Endometrial microvascular endothelial cells (primary cell): ENCODE results near the gene WNT16. TPM values are rescaled to one million over a fixed set of nuclear protein-coding genes. Genes with fewer than 3 reads are reported as not detected.
"Not testable (repeated sequence)": the region's sequence is repeated elsewhere in the genome, so short reads cannot be mapped to it uniquely, and the experiment has no call there.

Experiments
- in situ Hi-C: cut with HindIII; loops from 2 replicates; pipeline ENCODE4 v1.10.0; 2017; ENCODE audit warnings: low sequenced_read_pairs, low pct_unique_long_range_greater_than_20kb; ENCODE audit errors: inconsistent ontology term
- total RNA-seq: library from RNA; depleted of rRNA; stranded (reverse); fragments of >200 nt; gene quantifications from one replicate; pipeline ENCODE4 v1.2.3, GENCODE V29; 2015; ENCODE audit errors: inconsistent ontology term

WNT16 gene, protein sequence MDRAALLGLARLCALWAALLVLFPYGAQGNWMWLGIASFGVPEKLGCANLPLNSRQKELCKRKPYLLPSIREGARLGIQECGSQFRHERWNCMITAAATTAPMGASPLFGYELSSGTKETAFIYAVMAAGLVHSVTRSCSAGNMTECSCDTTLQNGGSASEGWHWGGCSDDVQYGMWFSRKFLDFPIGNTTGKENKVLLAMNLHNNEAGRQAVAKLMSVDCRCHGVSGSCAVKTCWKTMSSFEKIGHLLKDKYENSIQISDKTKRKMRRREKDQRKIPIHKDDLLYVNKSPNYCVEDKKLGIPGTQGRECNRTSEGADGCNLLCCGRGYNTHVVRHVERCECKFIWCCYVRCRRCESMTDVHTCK
- total RNA-seq: not detected

DNA sequence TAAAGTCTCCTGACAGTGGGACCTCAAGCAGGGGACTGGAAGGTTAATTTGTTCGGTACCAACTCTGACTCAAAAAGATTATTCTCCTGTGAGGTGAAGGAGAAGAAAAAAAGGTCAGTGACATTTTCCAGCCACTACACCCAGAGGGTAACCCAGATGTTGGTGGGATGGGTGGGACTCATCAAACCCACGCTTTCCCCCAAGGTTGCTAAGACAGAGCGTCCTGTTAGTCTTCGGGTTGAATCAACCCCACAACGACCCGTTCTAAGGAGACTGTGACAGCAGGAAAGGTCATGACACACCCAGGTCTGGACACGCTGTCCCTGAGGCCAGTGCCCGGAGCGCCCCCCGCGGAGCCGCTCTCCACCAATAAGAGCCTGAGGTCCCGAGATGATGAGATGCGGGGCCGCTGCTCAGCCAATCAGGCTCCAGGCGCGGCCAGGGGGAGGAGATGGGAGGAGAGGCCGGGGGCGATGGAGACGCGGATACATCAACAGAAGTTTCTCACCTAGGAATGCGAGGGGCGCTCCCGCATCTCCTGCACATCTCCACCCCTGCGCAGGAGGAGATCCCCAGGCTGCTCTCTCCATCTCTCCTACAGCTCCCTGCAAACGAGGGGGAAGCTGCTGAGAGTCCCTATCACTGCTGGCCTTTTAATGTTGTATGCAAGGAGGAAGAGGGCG is at the start of gene WNT16:
TSS of gene WNT16 (plus strand) at position 493 of the 683 bp plus-strand sequence. CDS start 293 bp downstream, outside the sequence.
- in situ Hi-C loops: no loop called here

DNA sequence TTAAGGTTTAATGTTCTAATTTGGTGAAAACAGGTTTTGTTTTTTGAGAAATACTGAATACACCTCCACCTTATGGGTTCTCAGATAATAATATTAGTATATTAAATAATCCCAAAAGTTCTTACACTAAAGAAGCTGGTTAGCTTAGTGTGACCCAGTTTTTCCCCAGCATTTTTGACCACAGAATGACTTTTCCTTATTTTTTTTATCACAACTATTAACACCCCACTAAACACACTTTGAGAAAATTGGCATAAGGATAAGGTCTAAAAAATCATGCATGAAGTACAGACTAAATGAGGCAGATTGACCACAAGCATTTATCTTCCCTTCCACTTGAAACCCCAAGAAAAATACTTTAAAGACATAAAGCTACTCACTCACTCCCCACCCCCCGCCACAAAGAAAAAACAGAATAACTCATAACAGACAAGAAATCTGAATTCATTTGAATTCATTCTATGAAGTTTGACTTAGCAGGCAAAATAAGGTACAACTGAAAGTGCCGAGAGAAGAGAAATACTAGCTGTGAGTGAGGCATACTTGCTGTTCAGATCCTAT is 49.7 kb upstream of the WNT16 start:
- in situ Hi-C loops: no loop called here

DNA sequence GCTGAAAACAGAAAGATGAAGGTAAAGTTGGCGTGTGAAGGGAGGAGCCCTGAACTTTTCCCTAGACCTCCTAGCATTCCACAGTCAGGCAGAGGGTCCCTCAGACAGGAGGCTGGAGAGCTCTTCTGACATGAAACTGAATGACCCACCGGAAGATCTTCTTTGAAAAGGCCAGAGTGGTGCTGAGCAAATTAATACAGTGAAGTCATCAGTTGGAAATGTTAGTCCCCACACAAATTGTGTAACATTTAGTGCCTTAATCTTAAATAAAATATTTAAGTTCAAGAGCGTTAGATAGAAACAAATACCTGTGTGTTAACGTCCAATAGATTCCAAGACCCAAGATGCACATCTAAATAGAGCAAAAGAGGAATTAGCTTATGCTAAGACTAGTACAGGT is 49.0 kb upstream of the WNT16 start:
- in situ Hi-C loops: no loop called here

DNA sequence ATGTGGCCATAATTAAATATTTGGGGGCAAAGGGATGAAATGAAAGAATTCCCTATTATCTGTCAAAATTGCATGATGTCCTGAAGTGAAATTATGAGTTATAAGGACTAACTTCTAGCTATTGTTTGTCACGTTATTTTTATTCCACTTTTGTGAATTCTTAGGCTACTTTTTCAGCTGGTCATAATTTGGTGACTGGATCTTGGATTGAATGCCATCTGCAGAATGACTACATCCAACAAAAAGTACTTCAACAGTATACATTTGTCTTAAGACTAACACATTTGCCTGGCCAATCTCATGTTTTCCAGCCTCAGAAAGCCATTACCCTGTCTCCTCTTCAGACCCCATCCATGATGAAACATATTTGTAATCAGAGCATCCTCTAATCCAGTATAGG is 48.1 kb upstream of the WNT16 start:
- in situ Hi-C loops: no loop called here

DNA sequence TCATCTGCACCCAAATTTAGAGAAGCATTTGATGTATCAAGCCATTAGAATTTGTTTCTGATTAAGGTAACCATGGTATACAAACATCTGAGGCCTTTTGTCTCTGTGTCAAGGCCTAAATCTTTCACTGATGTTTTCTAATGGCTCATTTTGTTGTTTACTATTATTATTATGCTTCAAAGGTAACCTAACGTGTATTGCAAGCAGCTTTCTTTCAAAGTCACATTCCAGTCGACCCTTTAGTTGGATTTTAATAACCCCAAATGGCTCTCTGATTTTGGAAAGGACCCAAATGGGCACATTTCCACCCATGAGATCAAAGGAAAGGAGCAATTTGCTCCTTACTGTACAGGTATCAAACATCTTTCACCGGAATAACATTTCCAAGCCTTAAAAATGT is 46.7 kb upstream of the WNT16 start:
- in situ Hi-C loops: no loop called here

DNA sequence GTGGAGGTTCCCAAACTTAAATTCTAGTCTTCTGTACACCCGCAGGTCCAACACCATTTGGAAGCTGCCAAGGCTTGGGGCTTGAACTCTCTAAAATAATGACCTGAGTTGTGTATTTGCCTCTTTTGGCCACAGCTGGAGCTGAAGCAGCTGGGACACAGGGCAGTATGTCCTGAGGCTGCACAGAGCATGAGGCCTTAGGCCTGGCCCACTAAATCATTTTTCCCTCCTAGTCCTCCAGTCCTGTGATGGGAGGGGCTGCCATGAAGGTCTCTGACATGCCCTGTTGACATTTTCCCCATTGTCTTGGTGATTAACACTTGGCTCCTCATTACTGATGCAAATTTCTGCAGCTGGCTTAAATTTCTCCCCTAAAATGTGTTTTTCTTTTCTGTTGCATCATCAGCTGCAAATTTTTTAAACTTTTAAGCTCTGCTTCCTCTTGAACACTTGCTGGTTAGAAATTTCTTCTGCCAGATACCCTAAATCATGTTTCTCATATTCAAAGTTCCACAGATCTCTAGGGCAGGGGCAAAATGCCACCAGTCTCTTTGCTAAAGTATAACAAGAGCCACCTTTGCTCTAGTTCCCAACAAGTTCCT is 43.6 kb upstream of the WNT16 start:
- in situ Hi-C loops: no loop called here

DNA sequence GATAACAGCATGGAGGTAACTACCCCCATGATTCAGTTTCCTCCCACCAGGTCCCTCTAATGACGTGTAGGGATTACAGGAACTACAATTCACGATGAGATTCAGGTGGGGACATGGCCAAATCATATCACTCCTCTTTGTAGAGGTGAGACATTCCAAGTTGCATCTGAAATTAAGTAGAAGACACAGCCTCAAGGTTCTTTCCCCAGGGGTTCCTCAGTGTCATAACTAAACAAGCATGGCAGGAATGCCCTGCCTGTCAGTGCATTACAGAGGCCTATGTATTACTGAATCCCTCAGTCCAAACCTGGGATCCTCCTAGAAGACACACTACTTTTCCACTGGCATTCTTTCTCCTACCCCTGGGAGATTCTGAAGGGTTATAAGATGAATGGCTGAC is 42.6 kb upstream of the WNT16 start:
- in situ Hi-C loops: no loop called here

DNA sequence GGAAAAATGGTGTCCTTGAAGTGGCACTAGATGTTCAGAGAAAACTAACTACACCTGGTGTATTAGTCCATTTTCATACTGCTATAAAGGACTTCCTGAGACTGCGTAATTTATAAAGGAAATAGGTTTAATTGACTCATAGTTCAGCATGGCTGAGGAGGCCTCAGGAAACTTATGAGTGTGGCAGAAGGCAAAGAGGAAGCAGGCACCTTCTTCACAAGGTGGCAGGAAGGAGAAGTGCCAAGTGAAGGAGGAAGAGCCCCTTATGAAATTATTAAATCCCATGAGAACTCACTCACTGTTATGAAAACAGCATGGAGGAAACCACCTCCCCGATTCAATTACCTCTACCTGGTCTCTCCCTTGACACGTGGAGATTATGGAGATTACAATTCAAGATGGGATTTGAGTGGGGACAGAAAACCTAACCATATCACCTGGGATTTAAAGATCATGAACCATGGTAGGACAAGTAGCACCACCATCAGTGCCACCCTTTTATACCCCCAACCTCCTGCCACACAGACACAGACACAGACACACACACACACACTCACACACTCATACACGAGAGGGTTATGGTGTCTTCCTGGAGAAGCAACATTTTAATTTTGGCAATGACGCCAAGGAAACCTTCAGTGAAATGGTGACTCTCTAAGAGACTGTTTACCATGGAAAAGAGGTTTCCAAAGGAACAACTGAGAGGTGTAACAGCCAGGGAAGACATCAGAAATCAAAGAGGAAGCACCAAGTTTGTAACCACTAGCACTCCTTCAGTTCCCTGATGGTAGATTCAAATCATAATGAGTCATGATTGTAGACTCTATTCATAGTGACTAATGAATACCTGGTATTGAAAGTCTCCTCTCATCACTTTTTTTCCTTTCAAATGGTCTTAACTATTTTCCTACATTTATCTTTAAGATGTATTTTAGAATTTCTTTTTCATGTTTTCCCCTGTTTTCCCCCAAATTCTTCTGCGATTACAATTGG is 41.8 kb upstream of the WNT16 start:
- in situ Hi-C loops: no loop called here

DNA sequence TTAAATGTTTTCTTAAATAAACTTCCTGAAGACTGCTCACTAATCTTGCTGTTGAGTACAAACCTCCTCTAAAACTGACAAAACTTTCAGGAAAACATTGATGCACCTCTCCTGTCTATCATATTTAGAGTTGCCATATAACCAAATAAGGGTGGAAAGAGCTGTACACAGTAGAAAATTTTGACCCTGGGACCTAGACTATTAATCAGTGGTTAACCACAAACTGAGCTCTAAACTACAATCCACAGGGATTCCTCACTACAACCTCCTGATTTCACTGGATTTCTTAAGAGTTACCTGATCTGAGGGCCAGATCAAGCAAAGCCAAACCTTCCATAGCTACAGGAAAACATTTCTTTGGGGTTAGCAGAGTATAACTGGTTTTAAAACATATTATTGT is 39.9 kb upstream of the WNT16 start:
- in situ Hi-C loops: no loop called here

DNA sequence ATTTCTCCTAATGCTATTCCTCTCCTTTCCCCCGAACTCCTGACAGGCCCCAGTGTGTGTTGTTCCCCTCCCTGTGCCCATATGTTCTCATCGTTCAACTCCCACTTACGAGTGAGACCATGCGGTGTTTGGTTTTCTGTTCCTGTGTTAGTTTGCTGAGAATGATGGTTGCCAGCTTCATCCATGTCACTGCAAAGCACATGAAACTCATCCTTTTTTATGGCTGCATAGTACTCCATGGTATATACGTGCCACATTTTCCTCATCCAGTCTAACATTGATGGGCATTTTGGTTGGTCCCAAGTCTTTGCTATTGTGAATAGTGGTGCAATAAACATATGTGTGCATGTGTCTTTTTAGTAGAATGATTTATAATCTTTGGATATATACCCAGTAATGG is 38.9 kb upstream of the WNT16 start:
- in situ Hi-C loops: not testable (repeated sequence)

DNA sequence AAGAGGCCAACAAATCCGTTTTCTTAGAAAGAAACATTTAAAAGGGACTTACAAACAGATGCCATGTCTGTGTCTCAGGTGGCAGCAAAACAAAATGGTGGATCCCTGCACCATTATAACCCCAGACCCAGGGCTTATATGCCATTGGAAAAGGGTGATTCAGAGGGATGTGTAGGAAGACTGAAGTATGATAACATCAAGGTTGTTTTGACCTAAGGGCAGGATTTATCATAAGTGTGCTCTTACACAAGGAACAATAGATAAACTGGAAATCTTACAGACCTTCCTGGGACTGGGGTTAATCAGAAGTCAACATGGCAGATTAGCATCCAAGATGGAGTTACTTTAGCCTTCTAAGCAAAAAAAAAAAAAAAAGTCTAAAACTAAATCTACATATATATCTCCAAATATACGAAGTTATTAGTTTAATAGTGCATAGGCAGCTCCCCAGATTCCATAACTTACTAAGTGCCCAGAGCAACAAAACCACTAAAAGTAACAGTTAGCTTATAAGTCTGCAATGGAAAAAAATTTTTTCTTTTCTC is 34.3 kb upstream of the WNT16 start:
- in situ Hi-C loops: no loop called here

DNA sequence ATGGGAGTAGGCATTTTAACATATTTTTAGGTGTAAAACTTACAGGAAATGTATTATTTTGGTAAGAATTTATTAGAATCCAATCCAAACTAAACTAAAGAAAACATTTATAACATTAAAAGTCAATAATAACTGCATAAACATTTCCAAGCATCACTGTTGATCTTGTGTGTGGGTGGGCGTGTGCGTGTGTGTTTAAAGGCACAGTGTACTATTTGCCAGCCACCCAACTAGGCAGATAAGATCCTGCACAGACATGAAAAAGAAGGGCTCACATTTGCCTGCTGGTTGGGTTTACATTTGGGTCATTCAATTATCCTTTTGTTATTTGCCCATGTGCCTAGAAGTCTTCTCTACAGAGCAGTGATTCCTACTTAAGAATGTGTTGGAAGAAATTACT is 31.0 kb upstream of the WNT16 start:
- in situ Hi-C loops: no loop called here

DNA sequence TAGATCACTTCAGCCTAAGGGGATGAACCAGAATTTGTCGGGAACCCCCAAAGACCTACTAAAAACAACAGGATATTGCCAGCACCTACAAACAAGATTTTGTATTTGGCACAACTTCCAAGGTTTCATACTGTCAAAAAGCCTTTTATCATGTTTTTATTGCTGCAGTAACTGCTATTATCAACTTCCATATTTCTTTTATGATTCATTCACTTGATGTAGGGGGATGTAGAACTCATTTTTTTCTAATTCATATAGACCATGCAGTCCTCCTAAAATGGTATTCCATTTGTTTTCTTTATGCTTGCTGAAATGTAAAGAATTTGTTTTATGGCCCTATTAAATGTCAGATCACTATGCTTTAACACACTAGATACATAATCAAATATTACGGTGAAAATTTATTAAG is 30.0 kb upstream of the WNT16 start:
- in situ Hi-C loops: no loop called here

DNA sequence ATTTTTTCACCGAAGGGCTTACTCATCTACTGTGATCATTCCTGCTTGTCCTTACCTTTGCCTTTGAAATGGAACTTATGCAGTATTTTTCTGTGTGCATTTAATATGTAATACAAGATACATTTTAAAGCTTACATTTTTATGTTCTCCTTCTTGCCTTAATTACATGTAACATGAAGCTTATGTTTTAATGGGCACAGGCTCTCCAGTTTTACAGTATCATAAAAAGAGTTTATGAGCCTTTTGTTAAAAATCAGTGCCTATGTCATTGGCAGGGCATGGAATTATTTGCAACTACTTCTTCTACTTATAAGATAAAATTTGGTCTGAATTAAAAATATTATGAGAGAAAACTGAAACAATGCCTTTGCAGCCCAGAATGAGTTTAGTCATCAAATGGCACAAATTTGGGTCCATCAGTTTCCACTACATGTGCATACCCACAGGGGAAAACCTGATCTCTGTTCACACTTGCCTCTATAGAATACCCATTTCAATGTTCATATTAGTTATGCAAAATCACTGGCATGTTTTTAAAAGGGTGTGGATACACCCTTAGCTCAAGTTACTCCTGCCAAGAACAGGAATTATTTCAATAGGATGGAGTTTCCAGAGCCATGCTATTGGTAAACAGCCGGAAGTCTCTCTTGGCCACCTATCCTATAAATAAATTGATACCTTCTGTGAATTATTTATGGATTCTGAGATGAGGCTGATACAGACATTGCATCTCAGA is 27.9 kb upstream of the WNT16 start:
- in situ Hi-C loops: no loop called here

DNA sequence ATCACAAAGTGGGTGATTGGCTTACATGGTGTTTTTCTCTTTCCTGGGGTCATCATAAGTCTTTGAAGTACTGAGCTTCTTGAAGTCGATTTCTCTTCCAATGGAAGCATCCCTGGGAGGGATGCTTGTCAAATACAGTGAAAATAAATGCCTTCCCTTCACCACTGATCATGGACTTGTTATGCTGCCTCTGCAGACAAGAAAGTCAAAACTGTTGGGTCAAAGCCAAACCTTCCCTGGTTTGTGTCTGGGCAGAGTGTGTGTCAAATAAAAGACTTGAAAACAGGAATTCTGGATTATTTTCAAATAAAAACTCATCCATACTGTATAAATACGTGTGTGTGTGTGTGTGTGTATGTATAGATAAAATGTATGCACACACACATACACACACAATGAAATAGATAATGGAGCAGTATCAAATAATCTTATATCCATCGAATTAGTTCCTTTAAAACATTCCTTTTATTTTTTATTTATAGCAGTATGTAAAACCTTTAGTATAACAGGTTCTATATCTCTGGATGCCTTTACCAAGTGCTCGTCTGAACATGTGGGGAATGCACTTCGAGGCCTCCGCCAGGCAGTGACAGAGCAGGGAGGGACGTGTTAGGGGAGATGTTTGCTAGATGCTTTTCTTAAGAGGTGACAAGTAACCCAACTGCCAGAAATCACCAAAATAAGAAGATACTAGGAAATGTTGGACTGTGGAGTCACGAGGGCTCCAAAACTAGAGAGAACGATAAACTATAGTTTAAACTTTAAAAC is 27.2 kb upstream of the WNT16 start:
- in situ Hi-C loops: no loop called here

DNA sequence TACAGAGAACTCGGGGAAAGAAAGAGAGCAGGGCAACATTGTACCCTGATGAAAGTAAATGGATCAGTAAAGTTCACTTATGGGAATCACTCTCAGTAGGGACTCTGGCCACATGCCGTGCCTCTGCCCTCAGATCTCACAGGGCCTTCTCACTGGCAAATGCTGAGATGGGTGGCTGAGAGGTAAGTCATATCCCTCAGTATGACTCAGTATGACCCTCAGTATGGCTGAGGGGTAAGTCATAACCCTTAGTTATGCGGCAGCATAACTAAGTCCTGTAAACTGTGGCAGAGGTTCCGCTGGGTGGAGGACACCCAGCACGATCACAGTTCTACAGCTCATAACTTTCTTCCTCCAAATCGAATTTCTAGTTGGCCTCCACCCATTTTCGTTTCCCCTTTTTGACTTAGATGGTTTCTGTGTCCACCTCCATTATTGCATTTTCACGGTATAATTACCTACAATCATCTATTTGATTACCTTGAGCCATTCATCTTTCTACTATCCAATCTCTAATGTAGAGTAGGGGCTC is 26.5 kb upstream of the WNT16 start:
- in situ Hi-C loops: no loop called here
